ENCODE data around the gene TARDBP.

DNA sequence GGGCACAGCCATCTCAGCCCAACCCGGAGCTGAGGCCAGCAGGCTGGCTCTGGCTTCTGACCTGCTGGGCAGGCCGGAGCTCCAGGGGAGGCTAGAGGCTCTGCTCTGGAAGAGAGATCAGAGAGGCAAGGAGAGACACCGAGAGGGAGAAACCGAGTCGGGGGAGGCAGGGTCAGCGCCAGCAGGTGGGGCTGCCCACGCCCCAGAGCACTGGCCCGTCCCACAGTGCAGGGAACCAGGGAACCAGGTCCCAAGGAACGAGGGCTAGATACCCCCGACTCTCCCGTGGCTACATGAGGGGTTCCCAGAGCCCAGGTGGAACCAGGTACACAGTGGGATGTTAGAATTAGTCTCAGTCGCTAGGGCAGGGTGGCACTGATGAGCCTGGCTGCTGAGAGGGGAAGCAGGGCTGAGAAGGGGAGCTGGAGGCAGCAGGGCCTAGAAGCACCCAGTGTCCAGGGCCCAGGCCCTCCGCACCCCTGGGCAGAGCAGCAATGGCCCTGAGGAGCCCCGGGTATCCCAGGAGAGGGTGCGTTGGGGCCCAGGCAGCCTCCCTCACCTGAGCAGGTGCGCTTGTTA, 32.5 kb downstream of the TARDBP start:
- TF ChIP-seq, protein P1, sequence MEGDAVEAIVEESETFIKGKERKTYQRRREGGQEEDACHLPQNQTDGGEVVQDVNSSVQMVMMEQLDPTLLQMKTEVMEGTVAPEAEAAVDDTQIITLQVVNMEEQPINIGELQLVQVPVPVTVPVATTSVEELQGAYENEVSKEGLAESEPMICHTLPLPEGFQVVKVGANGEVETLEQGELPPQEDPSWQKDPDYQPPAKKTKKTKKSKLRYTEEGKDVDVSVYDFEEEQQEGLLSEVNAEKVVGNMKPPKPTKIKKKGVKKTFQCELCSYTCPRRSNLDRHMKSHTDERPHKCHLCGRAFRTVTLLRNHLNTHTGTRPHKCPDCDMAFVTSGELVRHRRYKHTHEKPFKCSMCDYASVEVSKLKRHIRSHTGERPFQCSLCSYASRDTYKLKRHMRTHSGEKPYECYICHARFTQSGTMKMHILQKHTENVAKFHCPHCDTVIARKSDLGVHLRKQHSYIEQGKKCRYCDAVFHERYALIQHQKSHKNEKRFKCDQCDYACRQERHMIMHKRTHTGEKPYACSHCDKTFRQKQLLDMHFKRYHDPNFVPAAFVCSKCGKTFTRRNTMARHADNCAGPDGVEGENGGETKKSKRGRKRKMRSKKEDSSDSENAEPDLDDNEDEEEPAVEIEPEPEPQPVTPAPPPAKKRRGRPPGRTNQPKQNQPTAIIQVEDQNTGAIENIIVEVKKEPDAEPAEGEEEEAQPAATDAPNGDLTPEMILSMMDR (conservative IDR thresholded peaks at IDR 0.05) = no peak
- no peak for TF ChIP-seq ZFX (IDR thresholded peaks at IDR 0.05)
